Measurements from ENCODE around the gene SRA1. TPM values are rescaled to one million over a fixed set of nuclear protein-coding genes. Genes with fewer than 3 reads are reported as not detected.

SRA1 gene
- total RNA-seq, 1 donor from 2014 or later, result 21.4 TPM

- no peaks in the 10 kb centered on the region for H3K27me3 ChIP-seq (ENCODE audit: low read depth)
- no peak for DNase-seq
- ATAC-seq, result no peak
- H3K4me3 ChIP-seq, result no peak overlapping the region
- intact Hi-C loops (cut with DNase I), result loop anchor here (10.0 kb wide), 1 partner anchor 66 kb away; the partner anchor contains the start of genes CD14 and TMCO6
- peaks cover 62% of the 10 kb centered on the region for H3K4me1 ChIP-seq
- H3K36me3 ChIP-seq, result peaks cover 35% of the 10 kb centered on the region
- TF ChIP-seq, protein P1, sequence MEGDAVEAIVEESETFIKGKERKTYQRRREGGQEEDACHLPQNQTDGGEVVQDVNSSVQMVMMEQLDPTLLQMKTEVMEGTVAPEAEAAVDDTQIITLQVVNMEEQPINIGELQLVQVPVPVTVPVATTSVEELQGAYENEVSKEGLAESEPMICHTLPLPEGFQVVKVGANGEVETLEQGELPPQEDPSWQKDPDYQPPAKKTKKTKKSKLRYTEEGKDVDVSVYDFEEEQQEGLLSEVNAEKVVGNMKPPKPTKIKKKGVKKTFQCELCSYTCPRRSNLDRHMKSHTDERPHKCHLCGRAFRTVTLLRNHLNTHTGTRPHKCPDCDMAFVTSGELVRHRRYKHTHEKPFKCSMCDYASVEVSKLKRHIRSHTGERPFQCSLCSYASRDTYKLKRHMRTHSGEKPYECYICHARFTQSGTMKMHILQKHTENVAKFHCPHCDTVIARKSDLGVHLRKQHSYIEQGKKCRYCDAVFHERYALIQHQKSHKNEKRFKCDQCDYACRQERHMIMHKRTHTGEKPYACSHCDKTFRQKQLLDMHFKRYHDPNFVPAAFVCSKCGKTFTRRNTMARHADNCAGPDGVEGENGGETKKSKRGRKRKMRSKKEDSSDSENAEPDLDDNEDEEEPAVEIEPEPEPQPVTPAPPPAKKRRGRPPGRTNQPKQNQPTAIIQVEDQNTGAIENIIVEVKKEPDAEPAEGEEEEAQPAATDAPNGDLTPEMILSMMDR (IDR thresholded peaks at IDR 0.05), result no peak
- peak overlapping the region; percentile 72 for H3K27ac ChIP-seq
- H3K9me3 ChIP-seq, result no peaks in the 10 kb centered on the region
These were observed 11.9 kb upstream of the SRA1 start for GRCh38 chr5:140569197-140569596.

DNA sequence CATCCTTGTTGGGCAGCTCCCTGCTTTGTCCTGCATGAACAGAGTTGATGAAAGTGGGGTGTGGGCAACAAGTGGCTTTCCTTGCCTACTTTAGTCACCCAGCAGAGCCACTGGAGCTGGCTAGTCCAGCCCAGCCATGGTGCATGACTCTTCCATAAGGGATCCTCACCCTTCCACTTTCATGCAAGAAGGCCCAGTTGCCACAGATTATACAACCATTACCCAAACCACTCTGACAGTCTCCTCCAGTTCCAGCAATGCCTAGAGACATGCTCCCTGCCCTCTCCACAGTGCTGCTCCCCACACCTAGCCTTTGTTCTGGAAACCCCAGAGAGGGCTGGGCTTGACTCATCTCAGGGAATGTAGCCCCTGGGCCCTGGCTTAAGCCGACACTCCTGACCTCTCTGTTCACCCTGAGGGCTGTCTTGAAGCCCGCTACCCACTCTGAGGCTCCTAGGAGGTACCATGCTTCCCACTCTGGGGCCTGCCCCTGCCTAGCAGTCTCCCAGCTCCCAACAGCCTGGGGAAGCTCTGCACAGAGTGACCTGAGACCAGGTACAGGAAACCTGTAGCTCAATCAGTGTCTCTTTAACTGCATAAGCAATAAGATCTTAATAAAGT is 11.3 kb upstream of the SRA1 start:
- no peak overlapping the region for H3K4me3 ChIP-seq
- no peak for ATAC-seq
- H3K9me3 ChIP-seq, result no peaks in the 10 kb centered on the region
- TF ChIP-seq, protein P1 (IDR thresholded peaks at IDR 0.05), result no peak
- intact Hi-C loops (cut with DNase I), result loop anchor here (10.0 kb wide), 1 partner anchor 66 kb away; the partner anchor contains the start of genes CD14 and TMCO6
- H3K4me1 ChIP-seq, result peaks cover 62% of the 10 kb centered on the region
- H3K27me3 ChIP-seq (ENCODE audit: low read depth), result no peaks in the 10 kb centered on the region
- peak overlapping the region; percentile 72 for H3K27ac ChIP-seq
- DNase-seq, result no peak
- H3K36me3 ChIP-seq, result peaks cover 35% of the 10 kb centered on the region

- H3K9me3 ChIP-seq, result no peaks in the 10 kb centered on the region
- no peaks in the 10 kb centered on the region for H3K27me3 ChIP-seq (ENCODE audit: low read depth)
- peak overlapping the region; percentile 72 for H3K27ac ChIP-seq
- no peak overlapping the region for H3K4me3 ChIP-seq
- peaks cover 35% of the 10 kb centered on the region for H3K36me3 ChIP-seq
- H3K4me1 ChIP-seq, result peaks cover 68% of the 10 kb centered on the region
- ATAC-seq (no peak), DNase-seq (no peak)
- intact Hi-C loops (cut with DNase I), result loop anchor here (10.0 kb wide), 1 partner anchor 67 kb away; the partner anchor contains the start of genes CD14 and TMCO6
- TF ChIP-seq, protein P1 (IDR thresholded peaks at IDR 0.05), result no peak
These were observed 10.6 kb upstream of the SRA1 start for GRCh38 chr5:140567871-140568270.

- TF ChIP-seq, protein P1 (IDR thresholded peaks at IDR 0.05), result no peak
- Histone ChIP-seq H3K36me3 (peaks cover 36% of the 10 kb centered on the region), H3K4me3 (no peak overlapping the region), H3K4me1 (peaks cover 74% of the 10 kb centered on the region), H3K27ac (peak overlapping the region; percentile 9), H3K9me3 (no peaks in the 10 kb centered on the region), H3K27me3 (ENCODE audit: low read depth) (no peaks in the 10 kb centered on the region)
- ATAC-seq (no peak), DNase-seq (no peak)
- intact Hi-C loops (cut with DNase I), result loop anchor here (10.0 kb wide), 1 partner anchor 68 kb away; the partner anchor contains the start of genes CD14 and TMCO6
These were observed 10.0 kb upstream of the SRA1 start for GRCh38 chr5:140567136-140567818.

- no peak for ATAC-seq
- DNase-seq, result no peak
- Histone ChIP-seq H3K36me3 (peaks cover 42% of the 10 kb centered on the region), H3K27me3 (ENCODE audit: low read depth) (no peaks in the 10 kb centered on the region), H3K4me1 (peaks cover 79% of the 10 kb centered on the region), H3K9me3 (no peaks in the 10 kb centered on the region), H3K27ac (peak overlapping the region; percentile 9), H3K4me3 (no peak overlapping the region)
- TF ChIP-seq, protein P1 (IDR thresholded peaks at IDR 0.05), result no peak
- intact Hi-C loops (cut with DNase I), result loop anchor here (10.0 kb wide), 1 partner anchor 68 kb away; the partner anchor contains the start of genes CD14 and TMCO6
These were observed 9.4 kb upstream of the SRA1 start for GRCh38 chr5:140566665-140567064.

Measured in lower lobe of right lung (tissue), 2 donors.